Measurements from ENCODE around the gene SH2D2A. TPM values are rescaled to one million over a fixed set of nuclear protein-coding genes. Genes with fewer than 3 reads are reported as not detected.

SH2D2A gene
- total and polyA plus RNA-seq, 4 donors: 1.1 to 3.0 (median 2.0) TPM

DNA sequence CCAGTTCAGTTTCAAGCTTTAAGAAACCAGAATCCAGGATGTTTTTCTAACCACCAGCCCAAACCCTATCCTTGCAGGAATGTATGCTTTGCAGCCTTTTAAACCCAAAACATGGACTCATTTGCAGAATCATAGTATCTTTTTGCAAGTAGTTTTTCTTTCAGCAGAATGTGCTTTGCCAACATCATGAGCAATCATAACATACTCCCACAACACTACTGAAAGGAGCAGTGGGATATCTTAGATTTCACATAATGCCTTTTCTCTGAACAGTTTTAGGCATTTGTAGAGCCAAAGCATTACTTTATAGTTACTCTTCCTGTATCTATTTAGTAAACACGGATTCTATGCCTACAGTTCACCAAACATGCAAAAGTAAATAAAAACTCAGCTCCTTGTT, 10.0 kb upstream of the SH2D2A start:
- DNase-seq (no peak), ATAC-seq (ENCODE audit: insufficient read depth, low FRiP score) (no peak)
- no peaks in the 10 kb centered on the region for H3K9me3 ChIP-seq (ENCODE audit: control insufficient read depth in 4 of 4, insufficient read depth in 3 of 4, low read length in 3 of 4)
- H3K36me3 ChIP-seq (ENCODE audit: control insufficient read depth in 4 of 4, insufficient read depth in 4 of 4, low read length in 4 of 4): no peaks in the 10 kb centered on the region
- H3K9ac ChIP-seq (ENCODE audit: insufficient read depth in 1 of 2, low read length in 2 of 2): no peak overlapping the region
- no peak overlapping the region for H3K4me3 ChIP-seq
- no peaks in the 10 kb centered on the region for H3K4me1 ChIP-seq (ENCODE audit: control insufficient read depth in 5 of 5, insufficient read depth in 5 of 5, low read length in 5 of 5)
- 68 to 76% methylated on average over 1 of the region's 1 CpG for WGBS, 2 donors
- no peak overlapping the region for H3K27ac ChIP-seq (ENCODE audit: low read depth in 1 of 2, low read length in 1 of 2)
- peaks cover 0 to 7% (median 1%) of the 10 kb centered on the region in 3 donors for H3K27me3 ChIP-seq (ENCODE audit: control insufficient read depth in 3 of 3, insufficient read depth in 3 of 3, low read length in 2 of 3)
- TF ChIP-seq, protein P1, sequence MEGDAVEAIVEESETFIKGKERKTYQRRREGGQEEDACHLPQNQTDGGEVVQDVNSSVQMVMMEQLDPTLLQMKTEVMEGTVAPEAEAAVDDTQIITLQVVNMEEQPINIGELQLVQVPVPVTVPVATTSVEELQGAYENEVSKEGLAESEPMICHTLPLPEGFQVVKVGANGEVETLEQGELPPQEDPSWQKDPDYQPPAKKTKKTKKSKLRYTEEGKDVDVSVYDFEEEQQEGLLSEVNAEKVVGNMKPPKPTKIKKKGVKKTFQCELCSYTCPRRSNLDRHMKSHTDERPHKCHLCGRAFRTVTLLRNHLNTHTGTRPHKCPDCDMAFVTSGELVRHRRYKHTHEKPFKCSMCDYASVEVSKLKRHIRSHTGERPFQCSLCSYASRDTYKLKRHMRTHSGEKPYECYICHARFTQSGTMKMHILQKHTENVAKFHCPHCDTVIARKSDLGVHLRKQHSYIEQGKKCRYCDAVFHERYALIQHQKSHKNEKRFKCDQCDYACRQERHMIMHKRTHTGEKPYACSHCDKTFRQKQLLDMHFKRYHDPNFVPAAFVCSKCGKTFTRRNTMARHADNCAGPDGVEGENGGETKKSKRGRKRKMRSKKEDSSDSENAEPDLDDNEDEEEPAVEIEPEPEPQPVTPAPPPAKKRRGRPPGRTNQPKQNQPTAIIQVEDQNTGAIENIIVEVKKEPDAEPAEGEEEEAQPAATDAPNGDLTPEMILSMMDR (IDR thresholded peaks at IDR 0.05; ENCODE audit: control extremely low read depth, extremely low read depth): no peak

DNA sequence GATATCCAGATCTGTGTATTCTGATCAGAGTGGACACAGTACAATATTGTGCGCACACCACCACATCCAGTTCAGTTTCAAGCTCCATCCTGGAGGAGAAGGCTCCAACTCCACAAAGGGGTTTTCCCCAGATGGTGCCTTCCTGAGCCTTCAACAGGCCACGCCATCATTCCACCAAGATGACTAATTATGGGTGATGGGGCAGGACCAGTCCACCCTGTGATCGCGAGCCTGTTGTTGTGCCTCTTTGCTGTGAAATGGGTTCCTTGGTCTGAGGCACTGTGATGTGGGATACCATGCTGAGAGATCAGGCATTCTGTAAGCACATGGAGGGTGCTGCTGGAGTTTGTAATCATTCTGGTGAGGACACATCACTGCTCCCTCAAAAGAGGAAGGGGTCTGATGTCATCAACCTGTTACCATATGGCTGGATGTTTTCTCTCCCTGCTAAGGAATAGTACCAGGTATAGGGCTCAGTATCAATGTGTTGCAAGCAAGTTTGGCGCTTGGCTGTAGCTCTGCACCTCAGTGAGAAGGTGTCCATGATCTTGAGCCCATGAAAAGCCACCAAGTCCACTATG, 6.7 kb upstream of the SH2D2A start:
- ATAC-seq (ENCODE audit: insufficient read depth, low FRiP score) (no peak), DNase-seq (no peak)
- 91 to 92% methylated on average over 5 of the region's 5 CpGs for WGBS, 2 donors
- H3K27me3 ChIP-seq (ENCODE audit: control insufficient read depth in 3 of 3, insufficient read depth in 3 of 3, low read length in 2 of 3): no peaks in the 10 kb centered on the region
- TF ChIP-seq, protein P1 (IDR thresholded peaks at IDR 0.05; ENCODE audit: control extremely low read depth, extremely low read depth): no peak
- H3K36me3 ChIP-seq (ENCODE audit: control insufficient read depth in 4 of 4, insufficient read depth in 4 of 4, low read length in 4 of 4): no peaks in the 10 kb centered on the region
- H3K4me1 ChIP-seq (ENCODE audit: control insufficient read depth in 5 of 5, insufficient read depth in 5 of 5, low read length in 5 of 5): no peaks in the 10 kb centered on the region
- H3K9me3 ChIP-seq (ENCODE audit: control insufficient read depth in 4 of 4, insufficient read depth in 3 of 4, low read length in 3 of 4): no peaks in the 10 kb centered on the region
- no peak overlapping the region for H3K4me3 ChIP-seq
- no peak overlapping the region for H3K9ac ChIP-seq (ENCODE audit: insufficient read depth in 1 of 2, low read length in 2 of 2)
- H3K27ac ChIP-seq (ENCODE audit: low read depth in 1 of 2, low read length in 1 of 2): no peak overlapping the region

DNA sequence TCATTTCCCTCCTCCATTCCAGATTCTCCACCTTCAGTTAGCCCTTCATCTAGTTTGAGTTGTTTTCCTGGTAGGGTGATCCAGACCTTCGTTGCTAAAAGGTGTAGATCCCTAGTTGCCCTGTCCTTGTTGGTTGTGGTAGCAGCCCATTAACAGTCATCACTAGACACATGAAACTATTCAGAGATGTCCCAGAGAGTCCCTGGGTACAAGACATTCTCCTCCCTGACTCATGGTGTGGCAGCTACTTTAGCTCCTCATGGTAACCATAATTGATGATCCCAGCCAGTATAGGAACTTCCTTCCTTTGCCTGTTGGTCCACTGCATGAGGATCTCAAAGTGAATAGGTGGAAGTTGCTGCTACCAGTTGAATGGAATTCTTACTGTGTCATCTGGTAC, 6.0 kb upstream of the SH2D2A start:
- H3K9ac ChIP-seq (ENCODE audit: insufficient read depth in 1 of 2, low read length in 2 of 2): no peak overlapping the region
- no peak for ATAC-seq (ENCODE audit: insufficient read depth, low FRiP score)
- no peak for DNase-seq
- H3K27me3 ChIP-seq (ENCODE audit: control insufficient read depth in 3 of 3, insufficient read depth in 3 of 3, low read length in 2 of 3): no peaks in the 10 kb centered on the region
- H3K27ac ChIP-seq (ENCODE audit: low read depth in 1 of 2, low read length in 1 of 2): no peak overlapping the region
- H3K36me3 ChIP-seq (ENCODE audit: control insufficient read depth in 4 of 4, insufficient read depth in 4 of 4, low read length in 4 of 4): no peaks in the 10 kb centered on the region
- no peaks in the 10 kb centered on the region for H3K9me3 ChIP-seq (ENCODE audit: control insufficient read depth in 4 of 4, insufficient read depth in 3 of 4, low read length in 3 of 4)
- TF ChIP-seq, protein P1 (IDR thresholded peaks at IDR 0.05; ENCODE audit: control extremely low read depth, extremely low read depth): no peak
- H3K4me1 ChIP-seq (ENCODE audit: control insufficient read depth in 5 of 5, insufficient read depth in 5 of 5, low read length in 5 of 5): no peaks in the 10 kb centered on the region
- WGBS, 2 donors: 90 to 92% methylated on average over 1 of the region's 1 CpG
- H3K4me3 ChIP-seq: no peak overlapping the region

DNA sequence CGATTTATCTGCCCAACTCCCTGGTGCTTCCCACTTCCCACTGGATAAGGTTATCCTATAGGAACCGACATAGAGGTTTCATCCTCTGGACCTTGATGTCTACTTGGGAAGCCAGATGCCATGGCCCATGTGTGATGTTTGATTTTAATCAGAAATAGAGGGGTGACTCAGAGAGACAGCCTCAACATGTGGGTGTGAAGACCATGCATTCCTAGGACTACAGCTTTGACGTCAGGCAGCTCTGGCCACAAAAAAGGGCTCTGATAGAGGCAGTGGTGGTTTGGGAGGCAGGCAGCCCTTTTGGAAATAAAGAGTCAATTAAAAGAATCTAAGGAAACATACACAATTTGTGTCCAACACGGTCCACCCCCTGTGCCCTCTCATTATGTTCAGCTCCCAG, 5.2 kb upstream of the SH2D2A start:
- Histone ChIP-seq H3K9ac (ENCODE audit: insufficient read depth in 1 of 2, low read length in 2 of 2) (no peak overlapping the region), H3K27me3 (ENCODE audit: control insufficient read depth in 3 of 3, insufficient read depth in 3 of 3, low read length in 2 of 3) (peaks cover 0 to 3% (median 0%) of the 10 kb centered on the region in 3 donors), H3K4me3 (no peak overlapping the region), H3K36me3 (ENCODE audit: control insufficient read depth in 4 of 4, insufficient read depth in 4 of 4, low read length in 4 of 4) (no peaks in the 10 kb centered on the region), H3K4me1 (ENCODE audit: control insufficient read depth in 5 of 5, insufficient read depth in 5 of 5, low read length in 5 of 5) (peaks cover 0 to 2% (median 0%) of the 10 kb centered on the region in 5 donors), H3K27ac (ENCODE audit: low read depth in 1 of 2, low read length in 1 of 2) (no peak overlapping the region), H3K9me3 (ENCODE audit: control insufficient read depth in 4 of 4, insufficient read depth in 3 of 4, low read length in 3 of 4) (no peaks in the 10 kb centered on the region)
- 72 to 81% methylated on average over 4 of the region's 4 CpGs for WGBS, 2 donors
- TF ChIP-seq, protein P1 (IDR thresholded peaks at IDR 0.05; ENCODE audit: control extremely low read depth, extremely low read depth): no peak
- DNase-seq (no peak), ATAC-seq (ENCODE audit: insufficient read depth, low FRiP score) (no peak)

Measured in lung (tissue), 12 donors.